Neural cell (in vitro differentiated cells): ENCODE data around the gene ARHGEF7. TPM values are rescaled to one million over a fixed set of nuclear protein-coding genes. Genes with fewer than 3 reads are reported as not detected.

Experiments used
- H2AFZ ChIP-seq: fragments of 200-600, 300-800 bp; sonication (generic), shearing (Covaris generic); 2 replicates; pipeline ENCODE4 v1.6.0; 2014; ENCODE audit warnings: low read depth, mild to moderate bottlenecking, antibody characterized with exemption, low read length, moderate library complexity
- H3F3A ChIP-seq: fragments of 200-600 bp; shearing (Covaris generic); 2 replicates; pipeline ENCODE4 v1.6.1; 2016; ENCODE audit warnings: mild to moderate bottlenecking, moderate library complexity, mixed read lengths, antibody characterized with exemption, low read length; ENCODE audit not compliant: insufficient read depth, poor library complexity, severe bottlenecking
- H3K27ac ChIP-seq: fragments of 200-600, 300-800 bp; sonication (generic), shearing (Covaris generic); 2 replicates; pipeline ENCODE4 v1.5.1; 2014; ENCODE audit warnings: mild to moderate bottlenecking, low read length, moderate library complexity
- H3K27me3 ChIP-seq: fragments of 300-800, 200-600 bp; sonication (generic), shearing (Covaris generic); 2 replicates; pipeline ENCODE4 v1.6.0; 2014; ENCODE audit warnings: mild to moderate bottlenecking, low read depth, low read length, moderate library complexity; ENCODE audit not compliant: insufficient read depth
- H3K36me3 ChIP-seq: fragments of 300-800, 200-600 bp; sonication (generic), shearing (Covaris generic); 2 replicates; pipeline ENCODE4 v1.5.1; 2014; ENCODE audit warnings: mild to moderate bottlenecking, antibody characterized with exemption, low read length, moderate library complexity; ENCODE audit not compliant: insufficient read depth
- H3K4me2 ChIP-seq: fragments of 300-800, 200-600 bp; sonication (generic), shearing (Covaris generic); 2 replicates; pipeline ENCODE4 v1.6.0; 2014; ENCODE audit warnings: mild to moderate bottlenecking, low read length
- H3K4me3 ChIP-seq: fragments of 300-800, 200-600 bp; sonication (generic), shearing (Covaris generic); 2 replicates; pipeline ENCODE4 v1.5.1; 2014; ENCODE audit warnings: mild to moderate bottlenecking, low read length, moderate library complexity
- H3K79me2 ChIP-seq: fragments of 200-600 bp; shearing (Covaris generic); replicated peaks from 2 replicates; pipeline ENCODE4 v1.6.0; 2014; ENCODE audit warnings: mild to moderate bottlenecking, low read length, moderate library complexity; ENCODE audit not compliant: insufficient read depth
- H3K9ac ChIP-seq: fragments of 300-800, 200-600 bp; sonication (generic), shearing (Covaris generic); 2 replicates; pipeline ENCODE4 v1.6.1; 2016; ENCODE audit warnings: mild to moderate bottlenecking, low read length, mixed read lengths
- H3K9me2 ChIP-seq: fragments of 200-600 bp; shearing (Covaris generic); 2 replicates; pipeline ENCODE4 v1.6.1; 2016; ENCODE audit warnings: mild to moderate bottlenecking, low read length, mixed read lengths; ENCODE audit not compliant: insufficient read depth
- H3K9me3 ChIP-seq: fragments of 200-600, 300-800 bp; sonication (generic), shearing (Covaris generic); 2 replicates; pipeline ENCODE4 v1.6.1; 2016; ENCODE audit warnings: mild to moderate bottlenecking, mixed run types, low read length, moderate library complexity, mixed read lengths
- H4K20me1 ChIP-seq: fragments of 200-600 bp; shearing (Covaris generic); 2 replicates; pipeline ENCODE4 v1.6.1; 2016; ENCODE audit warnings: mild to moderate bottlenecking, mixed run types; ENCODE audit not compliant: insufficient read depth
- EP300 ChIP-seq: fragments of 450-650 bp; conservative IDR thresholded peaks from 2 replicates; pipeline ENCODE4 v1.6.1; 2014; ENCODE audit warnings: antibody characterized with exemption, mild to moderate bottlenecking, moderate library complexity; ENCODE audit not compliant: poor library complexity, severe bottlenecking
- EZH2 ChIP-seq: fragments of 200-600, 300-800 bp; shearing (Covaris generic), sonication (generic); IDR thresholded peaks from 2 replicates; pipeline ENCODE4 v1.6.1; 2014; ENCODE audit warnings: antibody characterized with exemption, low read length, borderline replicate concordance, mild to moderate bottlenecking; ENCODE audit not compliant: insufficient read depth, poor library complexity, severe bottlenecking
- MXI1 ChIP-seq: fragments of 450-650 bp; conservative IDR thresholded peaks from 2 replicates; pipeline ENCODE4 v1.6.1; 2014; ENCODE audit warnings: antibody characterized with exemption, mild to moderate bottlenecking; ENCODE audit not compliant: poor library complexity, severe bottlenecking
- POLR2AphosphoS5 ChIP-seq: IDR thresholded peaks from 2 replicates; pipeline ENCODE4 v1.6.1; 2012
- RAD21 ChIP-seq: fragments of 450-650 bp; conservative IDR thresholded peaks from 2 replicates; pipeline ENCODE4 v1.6.1; 2014; ENCODE audit warnings: antibody characterized with exemption, mild to moderate bottlenecking, moderate library complexity
- REST ChIP-seq: IDR thresholded peaks from 2 replicates; pipeline ENCODE4 v1.6.1; 2012; ENCODE audit warnings: borderline replicate concordance
- SMC3 ChIP-seq: fragments of 450-650 bp; conservative IDR thresholded peaks from 2 replicates; pipeline ENCODE4 v1.6.1; 2014; ENCODE audit warnings: antibody characterized with exemption, mild to moderate bottlenecking, moderate library complexity; ENCODE audit not compliant: poor library complexity
- TAF1 ChIP-seq: IDR thresholded peaks from 2 replicates; pipeline ENCODE4 v1.6.1; 2012; ENCODE audit warnings: low read depth
- polyA plus RNA-seq: library from polyadenylated mRNA; depleted of rRNA; stranded (reverse); fragments of >200 nt; gene quantifications from 2 replicates; pipeline ENCODE4 v1.2.3, GENCODE V29; 2014
- TF ChIP-seq, protein P1 (sequence below): fragments of 450-650 bp; IDR thresholded peaks from 2 replicates; pipeline ENCODE4 v1.5.1; 2014; ENCODE audit warnings: antibody characterized with exemption, mild to moderate bottlenecking, moderate library complexity; ENCODE audit not compliant: poor library complexity, severe bottlenecking

ARHGEF7 gene
- polyA plus RNA-seq, 1 donor from 2014 or later, result 155 TPM

DNA sequence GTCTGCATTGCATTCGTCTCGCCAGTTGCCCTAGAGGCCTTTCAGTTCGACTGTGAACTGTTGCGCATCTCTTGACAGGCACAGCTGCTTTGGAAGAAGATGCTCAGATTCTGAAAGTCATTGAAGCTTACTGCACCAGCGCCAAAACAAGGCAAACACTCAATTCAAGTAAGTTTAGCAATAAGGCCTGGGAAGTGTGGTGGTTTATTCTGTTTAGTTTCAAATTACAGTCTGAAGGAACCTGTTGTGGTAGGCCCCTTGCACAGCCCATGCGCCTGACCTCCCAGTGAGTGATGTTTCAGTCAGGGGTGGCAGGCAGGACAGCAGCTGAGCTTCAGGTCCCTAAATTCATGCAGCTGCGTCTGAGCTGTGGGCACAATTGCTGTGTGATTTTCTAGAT lies 173.2 kb downstream of the ARHGEF7 start:
- no peak overlapping the region for H3K4me3 ChIP-seq
- H3K9ac ChIP-seq, result no peak overlapping the region
- peaks cover 22% of the 10 kb centered on the region for H3K36me3 ChIP-seq
- H4K20me1 ChIP-seq, result no peaks in the 10 kb centered on the region
- no peaks in the 10 kb centered on the region for H3K9me3 ChIP-seq
- H3K27me3 ChIP-seq, result no peaks in the 10 kb centered on the region
- no peak overlapping the region for H3K27ac ChIP-seq
- no peaks in the 10 kb centered on the region for H3F3A ChIP-seq
- no peaks in the 10 kb centered on the region for H3K9me2 ChIP-seq
- H3K79me2 ChIP-seq, result no peaks in the 10 kb centered on the region
- TF ChIP-seq RAD21 (no peak), EZH2 (no peak), POLR2AphosphoS5 (no peak), TAF1 (no peak), EP300 (no peak), MXI1 (no peak)
- H2AFZ ChIP-seq, result no peak overlapping the region
- no peak overlapping the region for H3K4me2 ChIP-seq

DNA sequence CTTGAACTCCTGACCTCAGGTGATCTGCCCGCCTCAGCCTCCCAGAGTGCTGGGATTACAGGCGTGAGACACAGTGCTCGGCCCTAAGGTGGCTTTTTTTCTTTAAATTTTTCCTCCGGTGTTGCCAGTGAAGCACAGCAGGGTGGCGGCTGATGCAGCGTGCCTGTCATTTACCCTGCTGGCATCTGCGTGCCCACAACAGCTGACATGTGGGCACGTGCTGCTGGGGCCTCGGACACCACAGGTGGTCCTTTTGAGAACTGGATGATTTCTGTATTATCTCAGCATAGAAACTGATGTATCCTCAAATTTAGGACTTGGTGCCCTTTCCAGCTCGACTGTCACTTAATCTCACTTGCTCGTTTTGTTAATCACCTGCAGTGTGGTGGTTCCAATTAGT lies 174.1 kb downstream of the ARHGEF7 start:
- Histone ChIP-seq H3K27ac (no peak overlapping the region), H3K4me2 (no peak overlapping the region), H3K9me3 (no peaks in the 10 kb centered on the region), H3K9ac (no peak overlapping the region), H3K4me3 (no peak overlapping the region), H4K20me1 (no peaks in the 10 kb centered on the region), H3K27me3 (no peaks in the 10 kb centered on the region), H3K9me2 (no peaks in the 10 kb centered on the region), H2AFZ (no peak overlapping the region), H3F3A (no peaks in the 10 kb centered on the region), H3K79me2 (no peaks in the 10 kb centered on the region), H3K36me3 (peaks cover 27% of the 10 kb centered on the region)
- TF ChIP-seq MXI1 (no peak), EZH2 (no peak)

GRCh38 chr13:111291908-111292307 lies 176.8 kb downstream of the ARHGEF7 start:
- H3K4me2 ChIP-seq, result no peak overlapping the region
- no peaks in the 10 kb centered on the region for H4K20me1 ChIP-seq
- TF ChIP-seq TAF1, result no peak
- no peak for TF ChIP-seq MXI1
- TF ChIP-seq RAD21, result no peak
- no peak for TF ChIP-seq POLR2AphosphoS5
- no peak for TF ChIP-seq REST
- TF ChIP-seq EZH2, result no peak
- no peak for TF ChIP-seq EP300
- TF ChIP-seq SMC3, result no peak
- TF ChIP-seq, protein P1, sequence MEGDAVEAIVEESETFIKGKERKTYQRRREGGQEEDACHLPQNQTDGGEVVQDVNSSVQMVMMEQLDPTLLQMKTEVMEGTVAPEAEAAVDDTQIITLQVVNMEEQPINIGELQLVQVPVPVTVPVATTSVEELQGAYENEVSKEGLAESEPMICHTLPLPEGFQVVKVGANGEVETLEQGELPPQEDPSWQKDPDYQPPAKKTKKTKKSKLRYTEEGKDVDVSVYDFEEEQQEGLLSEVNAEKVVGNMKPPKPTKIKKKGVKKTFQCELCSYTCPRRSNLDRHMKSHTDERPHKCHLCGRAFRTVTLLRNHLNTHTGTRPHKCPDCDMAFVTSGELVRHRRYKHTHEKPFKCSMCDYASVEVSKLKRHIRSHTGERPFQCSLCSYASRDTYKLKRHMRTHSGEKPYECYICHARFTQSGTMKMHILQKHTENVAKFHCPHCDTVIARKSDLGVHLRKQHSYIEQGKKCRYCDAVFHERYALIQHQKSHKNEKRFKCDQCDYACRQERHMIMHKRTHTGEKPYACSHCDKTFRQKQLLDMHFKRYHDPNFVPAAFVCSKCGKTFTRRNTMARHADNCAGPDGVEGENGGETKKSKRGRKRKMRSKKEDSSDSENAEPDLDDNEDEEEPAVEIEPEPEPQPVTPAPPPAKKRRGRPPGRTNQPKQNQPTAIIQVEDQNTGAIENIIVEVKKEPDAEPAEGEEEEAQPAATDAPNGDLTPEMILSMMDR, result no peak
- H3F3A ChIP-seq, result no peaks in the 10 kb centered on the region
- H3K27ac ChIP-seq, result no peak overlapping the region
- H3K9me2 ChIP-seq, result no peaks in the 10 kb centered on the region
- H3K27me3 ChIP-seq, result no peaks in the 10 kb centered on the region
- no peak overlapping the region for H3K4me3 ChIP-seq
- H3K9ac ChIP-seq, result no peak overlapping the region
- no peaks in the 10 kb centered on the region for H3K79me2 ChIP-seq
- H3K36me3 ChIP-seq, result peaks cover 27% of the 10 kb centered on the region
- no peak overlapping the region for H2AFZ ChIP-seq
- no peaks in the 10 kb centered on the region for H3K9me3 ChIP-seq
